ENCODE data around the gene ADAMTS15.
A peak's percentile ranks its signal among the peaks of the same experiment; 100 is the strongest.

The ADAMTS15 gene

GRCh38 chr11:130420478-130421198 is 27.8 kb upstream of the ADAMTS15 start:
- DNase-seq = no peak

GRCh38 chr11:130421199-130421585 is 27.3 kb upstream of the ADAMTS15 start:
- no peak for DNase-seq

GRCh38 chr11:130421697-130422096 is 26.7 kb upstream of the ADAMTS15 start:
- DNase-seq = no peak

DNA sequence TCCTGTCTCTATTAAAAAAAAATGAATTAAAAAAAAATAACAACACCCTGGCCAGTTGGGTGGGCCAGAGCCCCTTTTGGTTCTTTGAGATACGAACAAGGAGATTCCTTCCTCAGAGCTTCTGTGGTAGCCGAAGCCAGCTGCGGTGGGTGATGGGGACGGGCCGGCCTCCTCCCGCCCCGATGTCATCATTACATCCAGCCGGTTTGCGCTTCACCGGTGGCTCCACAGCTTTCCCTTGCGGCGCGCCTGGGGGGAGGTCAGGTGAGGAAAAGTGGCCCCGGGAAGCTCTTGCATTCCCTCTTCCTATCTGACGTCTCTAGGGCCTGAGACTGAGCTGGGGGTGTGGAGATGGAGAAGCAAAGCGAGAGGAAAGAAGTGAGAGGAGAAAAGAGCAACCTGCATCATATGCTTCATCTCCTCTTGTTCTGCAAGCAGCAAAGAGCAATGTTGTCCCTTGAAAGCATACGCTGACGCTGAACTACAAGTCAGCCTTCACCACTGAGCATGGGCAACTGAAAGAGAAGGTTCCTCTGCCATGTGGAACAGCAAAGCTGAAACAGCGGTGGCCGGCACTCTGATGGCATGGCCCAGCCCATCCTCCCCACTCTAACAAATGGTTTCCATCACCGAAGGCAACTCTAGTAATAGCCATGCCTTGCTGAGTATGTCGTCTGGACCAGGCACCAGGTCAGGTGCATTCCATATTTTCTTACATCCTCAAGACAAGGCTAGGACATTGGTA is 26.0 kb upstream of the ADAMTS15 start:
- no peak for DNase-seq

GRCh38 chr11:130423541-130424142 is 24.8 kb upstream of the ADAMTS15 start:
- DNase-seq = no peak

DNA sequence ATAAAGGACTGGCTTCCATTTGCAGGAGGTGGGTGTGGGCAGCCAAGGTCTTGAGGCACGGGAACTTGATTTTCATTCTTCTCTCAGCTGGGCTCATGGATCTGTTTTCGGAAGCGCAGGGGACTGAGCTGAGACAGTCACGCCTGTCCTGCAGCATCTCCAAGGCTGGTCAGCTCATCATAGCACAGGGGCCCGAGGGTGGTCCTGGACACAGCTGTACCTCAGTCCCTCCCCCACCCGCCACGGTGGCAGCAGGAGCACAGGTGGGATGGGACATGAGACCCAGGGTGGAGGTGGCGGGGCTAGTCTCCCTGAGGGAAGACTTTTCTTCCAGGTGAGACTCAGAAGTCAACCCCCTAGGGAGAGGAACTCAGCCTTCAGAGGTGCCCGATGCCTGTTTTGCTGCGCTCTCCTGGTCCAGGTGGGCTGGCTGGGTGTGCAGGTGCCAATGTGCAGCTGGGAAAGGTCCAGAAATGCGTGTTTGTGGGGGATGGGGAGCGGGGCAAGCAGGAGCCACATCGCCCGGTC is 23.8 kb upstream of the ADAMTS15 start:
- DNase-seq = no peak

DNA sequence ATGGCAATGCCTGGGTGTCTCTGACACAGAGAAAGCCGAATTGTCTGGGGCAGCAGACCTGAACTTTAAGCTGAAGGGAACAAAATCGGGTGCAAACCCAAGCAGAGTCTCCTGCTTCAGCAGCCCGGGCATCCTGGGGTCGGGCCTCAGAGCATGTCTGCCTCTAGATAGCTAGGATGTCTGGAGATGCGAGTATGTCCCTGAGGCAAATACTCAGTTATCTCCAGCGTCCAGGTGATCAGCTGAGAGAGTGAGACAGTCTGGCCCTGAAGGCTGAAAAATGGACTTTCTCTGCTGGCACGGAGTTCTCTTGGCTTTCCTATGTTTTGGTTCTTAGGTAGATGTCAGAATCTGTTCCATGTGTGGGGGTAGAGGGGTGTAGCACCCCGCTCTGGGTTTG is 23.3 kb upstream of the ADAMTS15 start:
- DNase-seq = no peak

- no peak for DNase-seq
Measured at GRCh38 chr11:130426223-130426836, 22.1 kb upstream of the ADAMTS15 start.

- no peak for DNase-seq
Measured at GRCh38 chr11:130426837-130427341, 21.6 kb upstream of the ADAMTS15 start.

DNA sequence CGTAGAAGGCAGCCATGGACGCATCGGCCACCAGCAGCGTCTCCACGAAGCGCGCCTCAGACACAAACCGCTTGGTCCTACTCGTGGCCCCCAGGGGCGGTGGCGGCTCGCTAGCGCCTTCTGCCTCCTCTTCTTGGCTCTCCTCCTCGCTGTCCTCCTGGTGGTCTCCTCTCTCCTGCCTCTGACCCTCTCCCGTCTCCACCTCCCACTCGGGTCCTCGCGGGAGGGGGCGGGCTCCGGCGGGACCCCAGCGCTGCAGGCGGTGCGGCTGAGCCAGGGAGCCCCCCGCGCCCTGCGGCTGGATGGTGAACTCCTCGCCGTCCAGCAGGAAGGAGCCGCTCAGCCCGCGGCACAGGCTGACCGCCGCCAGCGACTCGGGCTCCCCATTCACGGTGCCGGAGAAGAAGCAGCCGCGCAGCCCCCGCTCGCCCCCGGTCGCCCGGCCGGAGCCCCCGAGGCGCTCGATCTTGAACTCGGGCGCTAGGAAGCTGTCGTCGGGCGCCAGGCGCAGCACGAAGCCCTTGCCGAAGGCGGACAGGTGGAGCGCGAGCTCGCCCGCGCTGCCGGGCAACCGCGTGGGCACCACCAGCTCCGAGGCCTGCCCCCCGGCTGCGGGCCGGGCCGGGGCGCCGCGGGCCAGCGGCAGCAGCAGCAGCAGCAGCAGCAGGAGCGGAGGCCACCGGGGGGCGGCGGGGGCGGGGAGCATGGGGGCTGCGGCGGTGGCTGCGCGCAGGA is 20.7 kb upstream of the ADAMTS15 start:
- no peak for DNase-seq

DNA sequence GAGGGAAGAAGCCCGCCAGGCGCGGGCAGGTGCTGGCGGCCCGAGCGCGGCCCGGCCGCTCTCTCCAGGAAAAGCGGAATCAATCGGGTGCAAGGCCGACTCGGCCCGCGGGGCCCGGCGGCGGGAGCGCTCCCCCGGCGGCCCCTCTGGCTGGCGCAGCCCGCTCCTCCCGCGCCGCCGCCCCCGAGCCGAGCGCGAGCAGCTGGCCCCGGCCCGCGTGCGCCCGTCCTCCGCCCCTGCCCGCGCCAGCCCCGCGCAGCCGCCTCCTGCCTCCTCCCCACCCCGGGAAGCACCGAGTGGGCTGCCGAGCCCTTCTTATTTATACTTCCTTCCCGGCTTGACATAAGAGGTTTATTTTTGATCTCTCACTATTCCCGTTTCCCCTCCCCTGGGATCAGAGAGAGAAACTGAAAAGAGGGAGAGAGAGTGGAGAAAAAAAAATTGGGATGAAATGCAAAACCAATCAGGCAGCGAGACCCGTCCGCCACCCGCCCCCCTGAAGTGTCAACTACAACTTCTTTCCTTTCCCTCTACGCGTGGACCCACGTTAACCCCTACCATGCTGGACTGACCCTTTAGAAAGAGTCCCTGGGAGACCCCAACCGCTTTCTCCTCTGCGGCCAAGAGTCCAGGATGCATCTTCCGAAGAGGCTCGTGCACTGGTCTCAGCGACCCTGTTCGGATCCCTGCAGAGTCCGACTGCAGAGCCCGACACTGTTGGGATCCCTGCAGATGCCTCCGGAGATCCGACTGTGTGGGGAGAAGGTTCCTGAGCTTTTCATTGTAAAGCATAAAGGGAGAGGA is 19.9 kb upstream of the ADAMTS15 start, which contains the start of gene ADAMTS8:
TSS of gene ADAMTS8 (minus strand) at position 294 of the 804 bp plus-strand sequence. CDS start 323 bp downstream, outside the sequence.
- no peak for DNase-seq

DNA sequence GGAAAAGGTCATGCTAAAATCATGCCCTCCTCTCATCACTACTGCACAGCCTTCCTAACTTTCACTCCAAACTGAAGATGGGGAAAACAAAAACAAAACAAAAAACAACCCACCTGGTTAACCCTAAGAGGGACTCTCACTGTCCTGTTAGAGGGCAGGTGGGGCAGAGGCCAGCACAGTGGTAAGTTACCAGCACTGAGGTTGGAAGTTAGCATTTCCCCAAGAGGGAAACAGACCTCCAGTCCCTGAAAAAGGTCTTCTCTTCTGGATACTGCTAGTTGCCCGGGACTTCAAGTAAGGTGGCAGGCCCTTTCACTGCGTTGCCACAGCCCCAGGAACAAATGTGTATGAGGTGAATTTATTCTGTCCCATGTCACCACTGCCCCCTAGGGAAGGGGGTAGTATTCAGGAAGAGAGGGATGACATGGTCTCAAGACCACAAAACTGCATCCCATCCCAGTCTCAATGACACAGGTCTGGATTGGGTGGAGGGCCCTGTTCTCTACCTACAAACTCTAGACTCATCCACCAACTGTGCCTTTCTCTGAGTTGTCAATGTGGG is 19.2 kb upstream of the ADAMTS15 start:
- DNase-seq = no peak

DNA sequence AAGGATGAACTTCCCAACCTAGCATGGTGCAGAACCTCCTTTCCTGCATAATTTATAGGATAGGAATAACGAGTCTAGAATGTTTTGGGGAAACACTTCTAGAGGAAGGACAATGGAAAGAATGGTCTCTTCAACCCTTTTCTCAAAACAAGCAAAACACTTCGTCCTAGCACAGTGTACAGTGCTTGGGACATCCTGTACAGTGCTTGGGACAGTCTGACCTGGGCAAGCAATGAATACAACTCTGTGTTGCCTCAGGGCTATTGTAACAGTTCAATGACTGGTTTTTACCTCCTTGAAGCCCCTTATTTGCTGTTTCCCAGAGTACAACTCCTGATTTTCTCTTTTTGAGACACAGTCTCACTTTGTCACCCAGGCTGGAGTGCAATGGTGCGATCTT is 18.5 kb upstream of the ADAMTS15 start:
- DNase-seq = no peak

DNA sequence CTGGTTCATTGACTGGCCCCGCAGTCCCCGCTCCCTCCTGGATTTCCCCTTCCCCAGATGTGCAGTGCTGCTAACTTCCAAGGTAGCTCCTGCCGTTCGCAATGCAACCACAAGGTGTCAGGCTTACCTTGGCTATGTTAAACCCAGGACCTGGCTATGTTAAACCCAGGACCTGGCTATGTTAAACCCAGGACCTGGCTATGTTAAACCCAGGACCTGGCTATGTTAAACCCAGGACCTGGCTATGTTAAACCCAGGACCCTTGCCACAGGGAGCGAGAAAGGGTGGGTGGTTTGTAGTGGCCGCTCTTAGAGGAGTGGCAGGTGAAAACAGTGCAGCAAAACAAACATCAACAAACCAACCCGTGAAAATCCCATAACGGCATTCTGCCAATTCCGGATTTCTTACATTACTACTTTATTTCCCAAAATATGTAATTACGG is 17.1 kb upstream of the ADAMTS15 start:
- DNase-seq = peak; percentile 66 to 75

DNA sequence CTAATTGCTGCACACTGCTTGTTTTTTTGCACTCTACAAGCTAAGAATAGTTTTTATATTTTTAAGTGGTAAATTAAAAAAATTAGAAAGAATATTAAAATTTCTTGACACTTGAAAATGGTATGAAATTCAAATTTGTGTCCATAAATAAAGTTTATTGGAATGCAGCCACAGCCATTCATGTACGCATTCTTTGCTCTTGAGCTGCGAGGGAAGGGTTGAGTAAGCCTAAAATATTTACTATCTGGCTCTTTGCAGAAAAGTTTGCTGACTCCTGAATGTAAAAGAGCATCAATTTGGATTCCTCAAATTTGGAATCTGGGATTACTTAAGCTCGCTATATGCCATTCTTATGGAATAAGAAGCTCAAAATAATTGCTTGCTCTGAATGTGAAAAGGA is 16.6 kb upstream of the ADAMTS15 start:
- DNase-seq = no peak

DNA sequence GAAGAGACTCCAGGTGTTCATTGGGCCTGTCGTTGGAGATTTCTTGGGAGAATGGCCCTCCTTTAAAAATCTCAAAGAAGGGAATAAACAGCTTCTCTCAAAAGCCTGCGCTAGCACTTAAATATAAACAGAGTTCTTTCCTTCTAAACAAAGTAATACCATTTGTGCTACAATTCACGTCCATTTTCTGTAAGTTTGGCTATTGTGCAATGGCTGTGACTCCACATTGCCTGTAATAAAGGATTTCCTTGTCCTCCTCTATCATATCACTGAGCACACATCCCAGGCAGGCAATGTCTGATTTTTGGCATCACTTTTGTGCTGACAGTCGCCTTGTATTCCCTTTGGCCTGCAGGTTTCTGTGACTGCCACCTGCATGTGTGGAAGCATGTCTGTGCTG is 15.1 kb upstream of the ADAMTS15 start:
- DNase-seq = no peak

DNA sequence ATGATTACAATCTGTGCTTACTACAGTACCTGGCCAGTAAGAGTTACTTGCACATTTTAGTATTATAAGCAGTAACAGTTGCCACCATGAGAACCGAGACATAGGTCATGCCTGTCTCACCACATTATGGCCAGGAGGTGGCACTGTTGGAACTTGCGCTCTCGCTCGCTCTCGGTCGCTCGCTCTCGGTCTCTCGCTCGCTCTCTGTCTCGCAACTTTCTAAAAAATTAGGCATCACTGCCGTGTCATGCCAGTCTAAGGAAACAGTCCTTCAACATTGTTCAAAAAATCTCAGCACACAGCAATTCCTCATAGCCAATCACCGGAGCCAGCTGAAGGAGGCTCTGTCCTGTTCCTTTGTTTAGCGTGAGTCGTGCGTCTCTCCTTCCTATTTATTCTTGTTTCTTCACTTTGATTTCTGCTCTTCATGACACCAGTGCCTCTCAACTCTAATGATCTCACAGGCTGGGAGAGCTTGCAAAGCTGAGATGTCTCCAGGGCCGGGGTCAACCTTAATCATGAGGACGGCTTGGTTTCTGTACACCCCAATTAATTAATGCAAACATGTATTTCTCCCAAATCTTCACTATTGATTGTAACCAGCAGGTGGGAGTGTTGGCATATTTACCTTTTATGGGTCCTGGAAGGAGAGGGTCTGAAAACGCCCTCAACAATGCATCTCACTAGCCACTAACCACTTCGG is 13.8 kb upstream of the ADAMTS15 start:
- peak; percentile 48 to 52 for DNase-seq

DNA sequence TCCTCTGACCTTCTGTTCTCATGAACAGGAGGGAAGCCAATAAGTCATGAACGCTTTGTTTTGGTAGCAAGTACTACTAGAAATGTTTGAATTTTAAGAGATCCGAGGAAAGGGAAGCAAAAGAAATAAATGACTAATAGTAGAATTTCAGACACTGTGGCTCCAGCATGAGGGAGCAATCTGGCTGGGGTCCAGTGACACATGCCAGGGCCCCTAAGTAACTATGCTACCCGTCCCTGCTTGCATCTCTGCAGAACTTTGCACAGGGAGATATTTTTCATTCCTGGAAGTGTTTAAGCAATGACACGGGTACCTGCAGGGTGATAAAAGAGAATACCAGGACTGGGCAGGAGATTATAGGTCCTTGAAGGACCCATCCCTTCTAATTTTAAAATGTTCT is 12.8 kb upstream of the ADAMTS15 start:
- no peak for DNase-seq

- no peak for DNase-seq
Measured at GRCh38 chr11:130436171-130436570, 12.3 kb upstream of the ADAMTS15 start.

DNA sequence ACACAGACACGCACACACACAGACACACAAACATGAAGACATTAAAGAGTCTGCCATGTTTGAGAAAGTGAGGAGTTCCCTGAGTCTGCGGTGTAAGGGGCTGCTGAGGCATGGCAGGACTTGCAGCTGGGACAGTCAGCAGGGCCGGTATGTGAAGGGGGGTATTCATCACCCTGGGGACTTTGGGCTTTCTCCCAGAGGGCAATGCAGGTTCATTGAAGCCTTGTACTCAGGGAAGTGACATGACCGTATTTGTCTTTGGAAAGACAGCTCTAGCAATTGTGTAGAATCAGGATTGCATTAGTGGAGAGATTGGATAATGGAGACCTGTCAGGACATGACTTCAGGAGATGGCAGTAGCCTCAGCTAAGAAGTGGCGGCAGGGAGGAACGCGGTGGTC is 10.6 kb upstream of the ADAMTS15 start:
- DNase-seq = no peak
